Suprapubic skin (tissue), 4 donors: Measurements from ENCODE around the gene DBI. TPM values are rescaled to one million over a fixed set of nuclear protein-coding genes. Genes with fewer than 3 reads are reported as not detected.

Source experiments
- DNase-seq, 2 donors: peaks; one replicate each; pipeline ENCODE4 v3.0.0-alpha.2; 2019; ENCODE audit warnings: low spot score in 2 of 2
- H3K27ac ChIP-seq: fragments of 200-600 bp; sonication (generic); one replicate; pipeline ENCODE4 v1.5.1; 2019
- H3K27me3 ChIP-seq: fragments of 200-600 bp; sonication (generic); one replicate; pipeline ENCODE4 v1.5.1; 2019
- H3K36me3 ChIP-seq: fragments of 200-600 bp; sonication (generic); one replicate; pipeline ENCODE4 v1.5.1; 2019
- H3K4me1 ChIP-seq: fragments of 200-600 bp; sonication (generic); one replicate; pipeline ENCODE4 v1.5.1; 2019
- H3K4me3 ChIP-seq: fragments of 200-600 bp; sonication (generic); one replicate; pipeline ENCODE4 v1.5.1; 2019; ENCODE audit warnings: mild to moderate bottlenecking
- H3K9me3 ChIP-seq: fragments of 200-600 bp; sonication (generic); one replicate; pipeline ENCODE4 v1.5.1; 2019
- CTCF ChIP-seq, 2 donors: fragments of 200-600 bp in 1 of 2; fragments of 450-650 bp in 1 of 2; sonication (generic) in 1 of 2; IDR thresholded peaks; one replicate each; pipeline ENCODE4 v1.5.1; 2016 to 2019; ENCODE audit warnings: antibody characterized with exemption in 2 of 2, mild to moderate bottlenecking in 1 of 2, moderate library complexity in 1 of 2
- EP300 ChIP-seq: sonication (generic); formaldehyde crosslinking; IDR thresholded peaks from one replicate; pipeline ENCODE4 v1.6.1; 2017; ENCODE audit warnings: antibody characterized with exemption
- POLR2A ChIP-seq, 2 donors: fragments of 450-650 bp; IDR thresholded peaks; one replicate each; pipeline ENCODE4 v1.6.1; 2017; ENCODE audit warnings: antibody characterized with exemption in 2 of 2, mild to moderate bottlenecking in 2 of 2, moderate library complexity in 2 of 2
- POLR2AphosphoS5 ChIP-seq, 3 donors: sonication (generic); formaldehyde crosslinking; IDR thresholded peaks; one replicate each; pipeline ENCODE4 v1.6.1; 2017; ENCODE audit warnings: antibody characterized with exemption in 3 of 3
- WGBS: methylation state at CpG from one replicate; pipeline ENCODE4 v1.1.5; 2018; 5-methylcytosine and 5-hydroxymethylcytosine counted together
- total RNA-seq, 4 donors: library from RNA; depleted of rRNA; stranded (reverse); fragments of >200 nt; gene quantifications; one replicate each; pipeline ENCODE4 v1.1.0, GENCODE V29; 2016

The DBI gene
- total RNA-seq, 4 donors from 2014 or later = 242 to 376 (median 273) TPM

- WGBS = 63% methylated on average over 1 of the region's 1 CpG
- Histone ChIP-seq H3K36me3 (no peaks in the 10 kb centered on the region), H3K4me3 (no peak overlapping the region), H3K4me1 (peaks cover 10% of the 10 kb centered on the region), H3K9me3 (no peaks in the 10 kb centered on the region), H3K27ac (no peak overlapping the region), H3K27me3 (no peaks in the 10 kb centered on the region)
- no peak for DNase-seq
- TF ChIP-seq POLR2A (IDR thresholded peaks at IDR 0.05) (no peak), POLR2AphosphoS5 (IDR thresholded peaks at IDR 0.05) (no peak), EP300 (no peak), CTCF (IDR thresholded peaks at IDR 0.05) (no peak)
Observed at GRCh38 chr2:119326938-119327337, 39.8 kb upstream of the DBI start.

GRCh38 chr2:119327431-119327830 is 39.3 kb upstream of the DBI start:
- WGBS = 95% methylated on average over 6 of the region's 6 CpGs
- no peak for DNase-seq
- no peak overlapping the region for H3K4me3 ChIP-seq

GRCh38 chr2:119332953-119333352 is 33.8 kb upstream of the DBI start:
- Histone ChIP-seq H3K27ac (no peak overlapping the region), H3K36me3 (peaks cover 3% of the 10 kb centered on the region), H3K4me1 (no peaks in the 10 kb centered on the region), H3K27me3 (no peaks in the 10 kb centered on the region), H3K4me3 (no peak overlapping the region), H3K9me3 (no peaks in the 10 kb centered on the region)
- 97% methylated on average over 6 of the region's 6 CpGs for WGBS
- DNase-seq = no peak
- no peak for TF ChIP-seq POLR2AphosphoS5 (IDR thresholded peaks at IDR 0.05)
- no peak for TF ChIP-seq EP300
- TF ChIP-seq POLR2A (IDR thresholded peaks at IDR 0.05) = no peak
- no peak for TF ChIP-seq CTCF (IDR thresholded peaks at IDR 0.05)

More at GRCh38 chr2:119327431-119327830, 39.3 kb upstream of the DBI start:
- H3K36me3 ChIP-seq = no peaks in the 10 kb centered on the region
- H3K27me3 ChIP-seq = no peaks in the 10 kb centered on the region
- peaks cover 10% of the 10 kb centered on the region for H3K4me1 ChIP-seq
- no peak for TF ChIP-seq POLR2A (IDR thresholded peaks at IDR 0.05)
- no peak for TF ChIP-seq CTCF (IDR thresholded peaks at IDR 0.05)
- no peak for TF ChIP-seq POLR2AphosphoS5 (IDR thresholded peaks at IDR 0.05)
- TF ChIP-seq EP300 = no peak
- no peak overlapping the region for H3K27ac ChIP-seq
- no peaks in the 10 kb centered on the region for H3K9me3 ChIP-seq

- WGBS = 75% methylated on average over 3 of the region's 3 CpGs
- no peaks in the 10 kb centered on the region for H3K27me3 ChIP-seq
Observed at GRCh38 chr2:119333360-119333759, 33.4 kb upstream of the DBI start.

GRCh38 chr2:119333833-119334232 is 32.9 kb upstream of the DBI start:
- Histone ChIP-seq H3K27me3 (no peaks in the 10 kb centered on the region), H3K36me3 (peaks cover 3% of the 10 kb centered on the region), H3K4me3 (no peak overlapping the region), H3K4me1 (no peaks in the 10 kb centered on the region), H3K9me3 (no peaks in the 10 kb centered on the region), H3K27ac (no peak overlapping the region)
- no peak for TF ChIP-seq POLR2AphosphoS5 (IDR thresholded peaks at IDR 0.05)
- TF ChIP-seq POLR2A (IDR thresholded peaks at IDR 0.05) = no peak
- WGBS = 90% methylated on average over 2 of the region's 2 CpGs
- DNase-seq = no peak

More at GRCh38 chr2:119333360-119333759, 33.4 kb upstream of the DBI start:
- DNase-seq = no peak
- no peak overlapping the region for H3K27ac ChIP-seq
- H3K4me3 ChIP-seq = no peak overlapping the region
- TF ChIP-seq CTCF (IDR thresholded peaks at IDR 0.05) = no peak
- TF ChIP-seq EP300 = no peak
- TF ChIP-seq POLR2AphosphoS5 (IDR thresholded peaks at IDR 0.05) = no peak
- no peak for TF ChIP-seq POLR2A (IDR thresholded peaks at IDR 0.05)
- H3K9me3 ChIP-seq = no peaks in the 10 kb centered on the region
- peaks cover 3% of the 10 kb centered on the region for H3K36me3 ChIP-seq
- H3K4me1 ChIP-seq = no peaks in the 10 kb centered on the region

- WGBS = 95% methylated on average over 2 of the region's 2 CpGs
- no peaks in the 10 kb centered on the region for H3K4me1 ChIP-seq
- peaks cover 3% of the 10 kb centered on the region for H3K36me3 ChIP-seq
- TF ChIP-seq POLR2A (IDR thresholded peaks at IDR 0.05) (no peak), CTCF (IDR thresholded peaks at IDR 0.05) (no peak), POLR2AphosphoS5 (IDR thresholded peaks at IDR 0.05) (no peak), EP300 (no peak)
- no peak overlapping the region for H3K27ac ChIP-seq
- no peaks in the 10 kb centered on the region for H3K27me3 ChIP-seq
- H3K9me3 ChIP-seq = no peaks in the 10 kb centered on the region
- DNase-seq = no peak
- H3K4me3 ChIP-seq = no peak overlapping the region
Observed at GRCh38 chr2:119337749-119338148, 29.0 kb upstream of the DBI start.
